HCT116 (cell line): ENCODE data around the gene ATXN1.

Source experiments
- ELF1 ChIP-seq: IDR thresholded peaks from 2 replicates; pipeline ENCODE4 v1.6.1; 2012; ENCODE audit warnings: low read depth, borderline replicate concordance
- EZH2 ChIP-seq: fragments of 200-600 bp; sonication (generic); IDR thresholded peaks from 2 replicates; pipeline ENCODE4 v1.6.1; 2017; ENCODE audit warnings: antibody characterized with exemption, mixed run types
- POLR2A ChIP-seq: IDR thresholded peaks from 2 replicates; pipeline ENCODE4 v1.7.0; 2011; ENCODE audit warnings: borderline replicate concordance; ENCODE audit not compliant: insufficient read depth, insufficient read length; ENCODE audit errors: extremely low read depth
- POLR2AphosphoS5 ChIP-seq: IDR thresholded peaks from 2 replicates; pipeline ENCODE4 v1.6.1; 2011; ENCODE audit warnings: mild to moderate bottlenecking, low read depth, low read length, moderate library complexity
- SP1 ChIP-seq: IDR thresholded peaks from 2 replicates; pipeline ENCODE4 v1.6.1; 2012; ENCODE audit warnings: low read depth
- YY1 ChIP-seq: IDR thresholded peaks from 2 replicates; pipeline ENCODE4 v1.6.1; 2011; ENCODE audit warnings: low read length, low read depth, moderate library complexity, mild to moderate bottlenecking; ENCODE audit not compliant: insufficient replicate concordance; ENCODE audit errors: extremely low read depth
- TF ChIP-seq, protein P1 (sequence below), 3 experiments: fragments of 200-600 bp in 1 of 3; sonication (generic) in 1 of 3; IDR thresholded peaks in 2 of 3; conservative IDR thresholded peaks in 1 of 3; 2 replicates each; pipeline ENCODE4 v1.5.1; 2012 to 2017; ENCODE audit warnings: low read depth in 2 of 3, low read length in 2 of 3, antibody characterized with exemption in 1 of 3, borderline replicate concordance in 1 of 3, control low read depth in 1 of 3, mild to moderate bottlenecking in 1 of 3, mixed read lengths in 1 of 3, mixed run types in 1 of 3, moderate library complexity in 1 of 3; ENCODE audit not compliant: insufficient read depth in 1 of 3
- TF ChIP-seq, protein P2 (sequence below): IDR thresholded peaks from 2 replicates; pipeline ENCODE4 v1.6.1; 2012; ENCODE audit warnings: low read depth
- TF ChIP-seq, protein P3 (sequence below): IDR thresholded peaks from 2 replicates; pipeline ENCODE4 v1.6.1; 2012

DNA sequence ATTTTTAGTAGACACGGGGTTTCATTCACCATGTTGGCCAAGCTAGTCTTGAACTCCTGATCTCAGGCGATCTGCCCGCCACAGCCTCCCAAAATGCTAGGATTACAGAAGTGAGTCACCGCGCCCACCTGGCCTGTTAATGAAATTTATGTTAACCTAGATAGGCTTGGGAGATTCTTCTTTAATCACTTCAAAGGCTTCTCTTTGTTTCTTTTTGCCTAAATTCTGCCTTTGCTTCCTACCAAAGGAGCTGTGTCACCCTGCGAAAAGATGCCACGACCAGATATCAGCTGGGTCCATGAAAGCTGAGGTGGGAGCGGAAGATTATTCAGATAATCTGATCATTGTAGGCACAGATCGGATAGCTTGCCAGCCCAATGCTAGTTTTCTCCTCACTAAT, 447.5 kb downstream of the ATXN1 start:
- TF ChIP-seq, protein P1, sequence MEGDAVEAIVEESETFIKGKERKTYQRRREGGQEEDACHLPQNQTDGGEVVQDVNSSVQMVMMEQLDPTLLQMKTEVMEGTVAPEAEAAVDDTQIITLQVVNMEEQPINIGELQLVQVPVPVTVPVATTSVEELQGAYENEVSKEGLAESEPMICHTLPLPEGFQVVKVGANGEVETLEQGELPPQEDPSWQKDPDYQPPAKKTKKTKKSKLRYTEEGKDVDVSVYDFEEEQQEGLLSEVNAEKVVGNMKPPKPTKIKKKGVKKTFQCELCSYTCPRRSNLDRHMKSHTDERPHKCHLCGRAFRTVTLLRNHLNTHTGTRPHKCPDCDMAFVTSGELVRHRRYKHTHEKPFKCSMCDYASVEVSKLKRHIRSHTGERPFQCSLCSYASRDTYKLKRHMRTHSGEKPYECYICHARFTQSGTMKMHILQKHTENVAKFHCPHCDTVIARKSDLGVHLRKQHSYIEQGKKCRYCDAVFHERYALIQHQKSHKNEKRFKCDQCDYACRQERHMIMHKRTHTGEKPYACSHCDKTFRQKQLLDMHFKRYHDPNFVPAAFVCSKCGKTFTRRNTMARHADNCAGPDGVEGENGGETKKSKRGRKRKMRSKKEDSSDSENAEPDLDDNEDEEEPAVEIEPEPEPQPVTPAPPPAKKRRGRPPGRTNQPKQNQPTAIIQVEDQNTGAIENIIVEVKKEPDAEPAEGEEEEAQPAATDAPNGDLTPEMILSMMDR (IDR thresholded peaks at IDR 0.05 in 2 of 3, conservative IDR thresholded peaks at IDR 0.05 in 1 of 3; ENCODE audit: borderline replicate concordance in 1 of 3, insufficient read depth in 1 of 3, low read depth in 2 of 3, low read length in 2 of 3) = no peak
- TF ChIP-seq, protein P2, sequence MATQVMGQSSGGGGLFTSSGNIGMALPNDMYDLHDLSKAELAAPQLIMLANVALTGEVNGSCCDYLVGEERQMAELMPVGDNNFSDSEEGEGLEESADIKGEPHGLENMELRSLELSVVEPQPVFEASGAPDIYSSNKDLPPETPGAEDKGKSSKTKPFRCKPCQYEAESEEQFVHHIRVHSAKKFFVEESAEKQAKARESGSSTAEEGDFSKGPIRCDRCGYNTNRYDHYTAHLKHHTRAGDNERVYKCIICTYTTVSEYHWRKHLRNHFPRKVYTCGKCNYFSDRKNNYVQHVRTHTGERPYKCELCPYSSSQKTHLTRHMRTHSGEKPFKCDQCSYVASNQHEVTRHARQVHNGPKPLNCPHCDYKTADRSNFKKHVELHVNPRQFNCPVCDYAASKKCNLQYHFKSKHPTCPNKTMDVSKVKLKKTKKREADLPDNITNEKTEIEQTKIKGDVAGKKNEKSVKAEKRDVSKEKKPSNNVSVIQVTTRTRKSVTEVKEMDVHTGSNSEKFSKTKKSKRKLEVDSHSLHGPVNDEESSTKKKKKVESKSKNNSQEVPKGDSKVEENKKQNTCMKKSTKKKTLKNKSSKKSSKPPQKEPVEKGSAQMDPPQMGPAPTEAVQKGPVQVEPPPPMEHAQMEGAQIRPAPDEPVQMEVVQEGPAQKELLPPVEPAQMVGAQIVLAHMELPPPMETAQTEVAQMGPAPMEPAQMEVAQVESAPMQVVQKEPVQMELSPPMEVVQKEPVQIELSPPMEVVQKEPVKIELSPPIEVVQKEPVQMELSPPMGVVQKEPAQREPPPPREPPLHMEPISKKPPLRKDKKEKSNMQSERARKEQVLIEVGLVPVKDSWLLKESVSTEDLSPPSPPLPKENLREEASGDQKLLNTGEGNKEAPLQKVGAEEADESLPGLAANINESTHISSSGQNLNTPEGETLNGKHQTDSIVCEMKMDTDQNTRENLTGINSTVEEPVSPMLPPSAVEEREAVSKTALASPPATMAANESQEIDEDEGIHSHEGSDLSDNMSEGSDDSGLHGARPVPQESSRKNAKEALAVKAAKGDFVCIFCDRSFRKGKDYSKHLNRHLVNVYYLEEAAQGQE = no peak
- TF ChIP-seq EZH2 = no peak
- TF ChIP-seq POLR2A = no peak
- no peak for TF ChIP-seq POLR2AphosphoS5
- no peak for TF ChIP-seq YY1
- TF ChIP-seq, protein P3, sequence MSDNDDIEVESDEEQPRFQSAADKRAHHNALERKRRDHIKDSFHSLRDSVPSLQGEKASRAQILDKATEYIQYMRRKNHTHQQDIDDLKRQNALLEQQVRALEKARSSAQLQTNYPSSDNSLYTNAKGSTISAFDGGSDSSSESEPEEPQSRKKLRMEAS = no peak
- TF ChIP-seq ELF1 = no peak
- TF ChIP-seq SP1 = no peak
